Loucy (cell line): Measurements from ENCODE around the gene PRELP.

Source experiments
- H2AFZ ChIP-seq: fragments of 200-600 bp; sonication (generic); 2 replicates; pipeline ENCODE4 v1.6.0; 2016; ENCODE audit warnings: antibody characterized with exemption, mild to moderate bottlenecking, low read length, moderate library complexity
- H3F3A ChIP-seq: fragments of 200-600 bp; 2 replicates; pipeline ENCODE4 v1.6.0; 2016; ENCODE audit warnings: antibody characterized with exemption, low read depth, mild to moderate bottlenecking
- H3K27me3 ChIP-seq: fragments of 200-600 bp; sonication (generic); 2 replicates; pipeline ENCODE4 v1.6.1; 2014; ENCODE audit warnings: low read length, mild to moderate bottlenecking; ENCODE audit not compliant: insufficient read depth, poor library complexity, severe bottlenecking
- H3K36me3 ChIP-seq: fragments of 200-600 bp; sonication (generic); 2 replicates; pipeline ENCODE4 v1.6.1; 2016; ENCODE audit warnings: low read length; ENCODE audit not compliant: insufficient read depth
- H3K4me1 ChIP-seq: fragments of 200-600 bp; sonication (generic); 2 replicates; pipeline ENCODE4 v1.5.1; 2014; ENCODE audit warnings: low read length, mild to moderate bottlenecking; ENCODE audit not compliant: insufficient read depth, poor library complexity, severe bottlenecking
- H3K4me2 ChIP-seq: fragments of 200-600 bp; sonication (generic); 2 replicates; pipeline ENCODE4 v1.6.0; 2014; ENCODE audit warnings: antibody characterized with exemption, low read length, low read depth, mild to moderate bottlenecking; ENCODE audit not compliant: poor library complexity, severe bottlenecking
- H3K4me3 ChIP-seq: fragments of 200-600 bp; sonication (generic); 2 replicates; pipeline ENCODE4 v1.5.1; 2014; ENCODE audit warnings: low read length, mild to moderate bottlenecking, mixed read lengths; ENCODE audit not compliant: poor library complexity, severe bottlenecking
- H3K79me2 ChIP-seq: fragments of 200-600 bp; sonication (generic); 2 replicates; pipeline ENCODE4 v1.6.1; 2014; ENCODE audit warnings: low read length; ENCODE audit not compliant: insufficient read depth
- H3K9ac ChIP-seq: fragments of 200-600 bp; sonication (generic); 2 replicates; pipeline ENCODE4 v1.6.0; 2014; ENCODE audit warnings: mild to moderate bottlenecking, low read depth, low read length, moderate library complexity; ENCODE audit not compliant: poor library complexity, severe bottlenecking
- H3K9me2 ChIP-seq: fragments of 200-600 bp; sonication (generic); replicated peaks from 2 replicates; pipeline ENCODE4 v1.6.1; 2016; ENCODE audit warnings: low read depth, low read length, mixed read lengths
- H3K9me3 ChIP-seq: fragments of 200-600 bp; sonication (generic); 2 replicates; pipeline ENCODE4 v1.6.1; 2014; ENCODE audit warnings: mild to moderate bottlenecking, antibody characterized with exemption, low read length, low read depth; ENCODE audit not compliant: insufficient read depth
- H4K20me1 ChIP-seq: fragments of 200-600 bp; sonication (generic); 2 replicates; pipeline ENCODE4 v1.6.0; 2014; ENCODE audit warnings: antibody characterized with exemption, low read length, mild to moderate bottlenecking; ENCODE audit not compliant: insufficient read depth, poor library complexity, severe bottlenecking
- CTCF ChIP-seq: fragments of 200-600 bp; sonication (generic); conservative IDR thresholded peaks from 2 replicates; pipeline ENCODE4 v1.5.1; 2014; ENCODE audit warnings: mild to moderate bottlenecking, antibody characterized with exemption, low read length
- EZH2phosphoT487 ChIP-seq: fragments of 200-600 bp; IDR thresholded peaks from 2 replicates; pipeline ENCODE4 v1.6.1; 2018; ENCODE audit warnings: antibody characterized with exemption, mild to moderate bottlenecking, moderate library complexity, borderline replicate concordance

PRELP gene

GRCh38 chr1:203497269-203497777 lies 21.7 kb downstream of the PRELP start:
- Histone ChIP-seq H4K20me1 (no peaks in the 10 kb centered on the region), H2AFZ (no peak overlapping the region), H3K4me2 (no peak overlapping the region), H3K4me1 (no peaks in the 10 kb centered on the region), H3K9ac (no peak overlapping the region), H3K9me3 (no peaks in the 10 kb centered on the region), H3K79me2 (no peaks in the 10 kb centered on the region), H3K9me2 (no peaks in the 10 kb centered on the region), H3K4me3 (no peak overlapping the region), H3K36me3 (no peaks in the 10 kb centered on the region), H3F3A (no peaks in the 10 kb centered on the region), H3K27me3 (no peaks in the 10 kb centered on the region)
- TF ChIP-seq CTCF (no peak), EZH2phosphoT487 (no peak)

GRCh38 chr1:203499643-203500278 lies 24.2 kb downstream of the PRELP start:
- no peak overlapping the region for H3K4me3 ChIP-seq
- H3K27me3 ChIP-seq = no peaks in the 10 kb centered on the region
- no peaks in the 10 kb centered on the region for H3F3A ChIP-seq
- no peaks in the 10 kb centered on the region for H4K20me1 ChIP-seq
- H3K36me3 ChIP-seq = no peaks in the 10 kb centered on the region
- no peak overlapping the region for H3K9ac ChIP-seq
- H3K4me1 ChIP-seq = no peaks in the 10 kb centered on the region
- H3K9me3 ChIP-seq = no peaks in the 10 kb centered on the region
- no peaks in the 10 kb centered on the region for H3K9me2 ChIP-seq
- no peak overlapping the region for H3K4me2 ChIP-seq
- TF ChIP-seq EZH2phosphoT487 = no peak
- TF ChIP-seq CTCF = no peak
- no peaks in the 10 kb centered on the region for H3K79me2 ChIP-seq
- no peak overlapping the region for H2AFZ ChIP-seq

GRCh38 chr1:203500279-203500678 lies 24.7 kb downstream of the PRELP start:
- TF ChIP-seq EZH2phosphoT487 (no peak), CTCF (no peak)
- no peaks in the 10 kb centered on the region for H3K9me3 ChIP-seq
- H3K4me2 ChIP-seq = no peak overlapping the region
- H3K4me3 ChIP-seq = no peak overlapping the region
- no peaks in the 10 kb centered on the region for H3F3A ChIP-seq
- H3K36me3 ChIP-seq = no peaks in the 10 kb centered on the region
- H2AFZ ChIP-seq = no peak overlapping the region
- no peaks in the 10 kb centered on the region for H3K79me2 ChIP-seq
- no peaks in the 10 kb centered on the region for H4K20me1 ChIP-seq
- no peaks in the 10 kb centered on the region for H3K27me3 ChIP-seq
- H3K4me1 ChIP-seq = no peaks in the 10 kb centered on the region
- no peak overlapping the region for H3K9ac ChIP-seq
- H3K9me2 ChIP-seq = no peaks in the 10 kb centered on the region
